Measurements from ENCODE around the gene SEC22B.
"Not testable (repeated sequence)": the region's sequence is repeated elsewhere in the genome, so short reads cannot be mapped to it uniquely, and the experiment has no call there.

DNA sequence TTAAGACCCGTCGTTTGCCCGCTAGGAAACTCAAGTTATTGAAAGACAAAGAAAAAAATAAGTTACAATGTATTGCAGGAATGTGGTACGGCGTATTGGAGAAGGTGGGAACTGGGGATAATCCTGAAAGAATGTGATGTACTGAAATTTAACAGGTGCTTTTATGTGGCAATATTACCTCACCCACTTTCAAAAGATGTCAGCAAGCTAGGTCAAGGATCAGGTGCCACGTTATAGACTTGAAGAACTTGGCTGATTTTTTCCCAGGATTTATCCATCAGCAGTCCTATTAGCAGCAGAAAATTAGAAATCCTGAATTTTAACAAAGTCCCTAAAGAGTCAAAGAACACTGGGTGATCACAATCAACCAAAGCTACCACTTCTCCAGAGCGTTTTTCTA, 632 bp downstream of the SEC22B start:
- not testable (repeated sequence) for TF ChIP-seq TCF4 (CRISPR knock-in tag; IDR thresholded peaks at IDR 0.05; ENCODE audit: borderline replicate concordance); ZFP3 (CRISPR knock-in tag; IDR thresholded peaks at IDR 0.05); ZFP30 (CRISPR knock-in tag; IDR thresholded peaks at IDR 0.05); PPARA (CRISPR knock-in tag; IDR thresholded peaks at IDR 0.05; ENCODE audit: borderline replicate concordance); ARNTL (CRISPR knock-in tag; IDR thresholded peaks at IDR 0.05; ENCODE audit: borderline replicate concordance, low read depth); ZC3H10 (CRISPR knock-in tag; IDR thresholded peaks at IDR 0.05); SNAI2 (CRISPR knock-in tag; IDR thresholded peaks at IDR 0.05); ZNF70 (CRISPR knock-in tag; IDR thresholded peaks at IDR 0.05); ESRRG (CRISPR knock-in tag; IDR thresholded peaks at IDR 0.05)
- TF ChIP-seq, protein P1, sequence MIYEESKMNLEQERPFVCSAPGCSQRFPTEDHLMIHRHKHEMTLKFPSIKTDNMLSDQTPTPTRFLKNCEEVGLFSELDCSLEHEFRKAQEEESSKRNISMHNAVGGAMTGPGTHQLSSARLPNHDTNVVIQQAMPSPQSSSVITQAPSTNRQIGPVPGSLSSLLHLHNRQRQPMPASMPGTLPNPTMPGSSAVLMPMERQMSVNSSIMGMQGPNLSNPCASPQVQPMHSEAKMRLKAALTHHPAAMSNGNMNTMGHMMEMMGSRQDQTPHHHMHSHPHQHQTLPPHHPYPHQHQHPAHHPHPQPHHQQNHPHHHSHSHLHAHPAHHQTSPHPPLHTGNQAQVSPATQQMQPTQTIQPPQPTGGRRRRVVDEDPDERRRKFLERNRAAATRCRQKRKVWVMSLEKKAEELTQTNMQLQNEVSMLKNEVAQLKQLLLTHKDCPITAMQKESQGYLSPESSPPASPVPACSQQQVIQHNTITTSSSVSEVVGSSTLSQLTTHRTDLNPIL (CRISPR knock-in tag; IDR thresholded peaks at IDR 0.05; ENCODE audit: low read depth): not testable (repeated sequence)
- TF ChIP-seq, protein P2, sequence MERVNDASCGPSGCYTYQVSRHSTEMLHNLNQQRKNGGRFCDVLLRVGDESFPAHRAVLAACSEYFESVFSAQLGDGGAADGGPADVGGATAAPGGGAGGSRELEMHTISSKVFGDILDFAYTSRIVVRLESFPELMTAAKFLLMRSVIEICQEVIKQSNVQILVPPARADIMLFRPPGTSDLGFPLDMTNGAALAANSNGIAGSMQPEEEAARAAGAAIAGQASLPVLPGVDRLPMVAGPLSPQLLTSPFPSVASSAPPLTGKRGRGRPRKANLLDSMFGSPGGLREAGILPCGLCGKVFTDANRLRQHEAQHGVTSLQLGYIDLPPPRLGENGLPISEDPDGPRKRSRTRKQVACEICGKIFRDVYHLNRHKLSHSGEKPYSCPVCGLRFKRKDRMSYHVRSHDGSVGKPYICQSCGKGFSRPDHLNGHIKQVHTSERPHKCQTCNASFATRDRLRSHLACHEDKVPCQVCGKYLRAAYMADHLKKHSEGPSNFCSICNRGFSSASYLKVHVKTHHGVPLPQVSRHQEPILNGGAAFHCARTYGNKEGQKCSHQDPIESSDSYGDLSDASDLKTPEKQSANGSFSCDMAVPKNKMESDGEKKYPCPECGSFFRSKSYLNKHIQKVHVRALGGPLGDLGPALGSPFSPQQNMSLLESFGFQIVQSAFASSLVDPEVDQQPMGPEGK (CRISPR knock-in tag; IDR thresholded peaks at IDR 0.05; ENCODE audit: borderline replicate concordance): not testable (repeated sequence)
- TF ChIP-seq, protein P3, sequence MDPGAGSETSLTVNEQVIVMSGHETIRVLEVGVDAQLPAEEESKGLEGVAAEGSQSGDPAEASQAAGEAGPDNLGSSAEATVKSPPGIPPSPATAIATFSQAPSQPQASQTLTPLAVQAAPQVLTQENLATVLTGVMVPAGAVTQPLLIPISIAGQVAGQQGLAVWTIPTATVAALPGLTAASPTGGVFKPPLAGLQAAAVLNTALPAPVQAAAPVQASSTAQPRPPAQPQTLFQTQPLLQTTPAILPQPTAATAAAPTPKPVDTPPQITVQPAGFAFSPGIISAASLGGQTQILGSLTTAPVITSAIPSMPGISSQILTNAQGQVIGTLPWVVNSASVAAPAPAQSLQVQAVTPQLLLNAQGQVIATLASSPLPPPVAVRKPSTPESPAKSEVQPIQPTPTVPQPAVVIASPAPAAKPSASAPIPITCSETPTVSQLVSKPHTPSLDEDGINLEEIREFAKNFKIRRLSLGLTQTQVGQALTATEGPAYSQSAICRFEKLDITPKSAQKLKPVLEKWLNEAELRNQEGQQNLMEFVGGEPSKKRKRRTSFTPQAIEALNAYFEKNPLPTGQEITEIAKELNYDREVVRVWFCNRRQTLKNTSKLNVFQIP (CRISPR knock-in tag; IDR thresholded peaks at IDR 0.05; ENCODE audit: borderline replicate concordance, low read depth): not testable (repeated sequence)

Data from SK-N-SH treated with all-trans-retinoic acid at 6 μM for 48 hours (cell line).